Stimulated activated naive CD8-positive, alpha-beta T cell treated with anti-CD3 and anti-CD28 coated beads, Interleukin-15, amount 100 ng/mL, for 72 hours (primary cell): ENCODE data around the gene AXL.

Source experiments
- ATAC-seq: fragments of 150-1000 bp; cut with Tn5 transposase; 2 replicates; pipeline ENCODE4 v1.10.0; 2021; ENCODE audit warnings: mild to moderate bottlenecking, moderate library complexity
- DNase-seq, 2 donors: peaks; one replicate each; pipeline ENCODE4 v3.0.0; 2021 to 2022
- H3K27ac Mint-ChIP-seq, 2 donors: one replicate each; pipeline ENCODE4 v1.8.0; 2022; ENCODE audit warnings: mild to moderate bottlenecking in 2 of 2, mixed read lengths in 2 of 2, moderate library complexity in 2 of 2
- H3K27me3 Mint-ChIP-seq: one replicate; pipeline ENCODE4 v1.8.0; 2022; ENCODE audit warnings: mixed read lengths
- H3K4me1 Mint-ChIP-seq: one replicate; pipeline ENCODE4 v1.8.0; 2022; ENCODE audit warnings: mild to moderate bottlenecking, mixed read lengths
- H3K4me3 Mint-ChIP-seq, 2 donors: one replicate each; pipeline ENCODE4 v1.8.0; 2022; ENCODE audit warnings: mild to moderate bottlenecking in 2 of 2, mixed read lengths in 2 of 2, moderate library complexity in 1 of 2
- H3K9me3 Mint-ChIP-seq, 2 donors: one replicate each; pipeline ENCODE4 v1.8.0; 2022; ENCODE audit warnings: mixed read lengths in 2 of 2

AXL gene

GRCh38 chr19:41300555-41300954 is 81.5 kb downstream of the AXL start:
- no peaks in the 10 kb centered on the region for H3K27me3 Mint-ChIP-seq
- H3K4me3 Mint-ChIP-seq, result no peak overlapping the region
- ATAC-seq, result no peak
- H3K4me1 Mint-ChIP-seq, result peaks cover 100% of the 10 kb centered on the region
- H3K27ac Mint-ChIP-seq, result no peak overlapping the region
- DNase-seq, result no peak
- no peaks in the 10 kb centered on the region for H3K9me3 Mint-ChIP-seq

GRCh38 chr19:41302624-41303351 is 83.8 kb downstream of the AXL start:
- Mint-ChIP-seq H3K27me3 (no peaks in the 10 kb centered on the region), H3K27ac (peak overlapping the region; percentile 66 to 94), H3K9me3 (no peaks in the 10 kb centered on the region), H3K4me1 (peaks cover 100% of the 10 kb centered on the region), H3K4me3 (peak overlapping the region; percentile 62 to 75)
- DNase-seq (peak; percentile 75 to 94), ATAC-seq (peak; percentile 94)

- ATAC-seq (no peak), DNase-seq (peak in 1 of 2 donors; percentile 25)
- H3K27me3 Mint-ChIP-seq, result no peaks in the 10 kb centered on the region
- H3K9me3 Mint-ChIP-seq, result no peaks in the 10 kb centered on the region
- peak overlapping the region in 1 of 2 donors; percentile 58 for H3K4me3 Mint-ChIP-seq
- H3K27ac Mint-ChIP-seq, result peak overlapping the region; percentile 49 to 65
- peaks cover 100% of the 10 kb centered on the region for H3K4me1 Mint-ChIP-seq
Measured at GRCh38 chr19:41303954-41304353, 84.9 kb downstream of the AXL start.

GRCh38 chr19:41304706-41305483 is 85.9 kb downstream of the AXL start:
- ATAC-seq, result no peak
- H3K4me1 Mint-ChIP-seq, result peaks cover 95% of the 10 kb centered on the region

GRCh38 chr19:41305927-41306793 is 87.1 kb downstream of the AXL start:
- DNase-seq (no peak), ATAC-seq (no peak)
- Mint-ChIP-seq H3K4me1 (peaks cover 84% of the 10 kb centered on the region), H3K27me3 (no peaks in the 10 kb centered on the region), H3K9me3 (no peaks in the 10 kb centered on the region), H3K27ac (peak overlapping the region; percentile 76 to 93), H3K4me3 (peak overlapping the region; percentile 88 to 99)

More at GRCh38 chr19:41304706-41305483, 85.9 kb downstream of the AXL start:
- DNase-seq, result no peak
- Mint-ChIP-seq H3K9me3 (no peaks in the 10 kb centered on the region), H3K27me3 (no peaks in the 10 kb centered on the region), H3K27ac (peak overlapping the region in 1 of 2 donors; percentile 68), H3K4me3 (no peak overlapping the region)

GRCh38 chr19:41307090-41307875 is 88.3 kb downstream of the AXL start:
- Mint-ChIP-seq H3K27me3 (no peaks in the 10 kb centered on the region), H3K27ac (peak overlapping the region; percentile 76 to 93), H3K9me3 (no peaks in the 10 kb centered on the region), H3K4me1 (peaks cover 84% of the 10 kb centered on the region), H3K4me3 (peak overlapping the region; percentile 88 to 99)
- ATAC-seq (no peak), DNase-seq (no peak)

GRCh38 chr19:41307954-41308449 is 89.0 kb downstream of the AXL start:
- no peak for DNase-seq

GRCh38 chr19:41308450-41309179 is 89.6 kb downstream of the AXL start:
- Mint-ChIP-seq H3K27me3 (no peaks in the 10 kb centered on the region), H3K27ac (peak overlapping the region; percentile 94 to 98), H3K9me3 (no peaks in the 10 kb centered on the region), H3K4me3 (peak overlapping the region; percentile 88 to 99), H3K4me1 (peaks cover 84% of the 10 kb centered on the region)
- DNase-seq (peak; percentile 89 to 90), ATAC-seq (peak; percentile 69)

More at GRCh38 chr19:41307954-41308449, 89.0 kb downstream of the AXL start:
- ATAC-seq, result peak; percentile 11
- peak overlapping the region; percentile 76 to 94 for H3K27ac Mint-ChIP-seq
- H3K27me3 Mint-ChIP-seq, result no peaks in the 10 kb centered on the region
- peaks cover 84% of the 10 kb centered on the region for H3K4me1 Mint-ChIP-seq
- peak overlapping the region; percentile 88 to 99 for H3K4me3 Mint-ChIP-seq
- H3K9me3 Mint-ChIP-seq, result no peaks in the 10 kb centered on the region

- ATAC-seq (peak; percentile 13), DNase-seq (peak; percentile 44 to 53)
- Mint-ChIP-seq H3K4me1 (peaks cover 77% of the 10 kb centered on the region), H3K27ac (peak overlapping the region; percentile 94 to 98), H3K4me3 (peak overlapping the region; percentile 88 to 99), H3K9me3 (no peaks in the 10 kb centered on the region), H3K27me3 (no peaks in the 10 kb centered on the region)
Measured at GRCh38 chr19:41309180-41310032, 90.4 kb downstream of the AXL start.

- DNase-seq (peak; percentile 92 to 93), ATAC-seq (peak; percentile 78)
- Mint-ChIP-seq H3K4me3 (peak within 1 kb of the TSS; percentile 88 to 99), H3K27me3 (no peaks in the 10 kb centered on the region), H3K27ac (peak within 1 kb of the TSS; percentile 94 to 98), H3K4me1 (peaks cover 69% of the 10 kb centered on the region), H3K9me3 (no peaks in the 10 kb centered on the region)
Measured at GRCh38 chr19:41310033-41310831, 91.2 kb downstream of the AXL start, which contains the start of gene CCDC97. Gene CCDC97, plus strand, starts transcription at chr19:41310172. Its CDS starts 139 bp downstream, at chr19:41310311.

- H3K4me1 Mint-ChIP-seq, result peaks cover 60% of the 10 kb centered on the region
- peak overlapping the region in 1 of 2 donors; percentile 98 for H3K27ac Mint-ChIP-seq
- no peaks in the 10 kb centered on the region for H3K27me3 Mint-ChIP-seq
- ATAC-seq, result no peak
- H3K4me3 Mint-ChIP-seq, result peak overlapping the region; percentile 88 to 99
- no peaks in the 10 kb centered on the region for H3K9me3 Mint-ChIP-seq
- no peak for DNase-seq
Measured at GRCh38 chr19:41311072-41311471, 92.0 kb downstream of the AXL start.
